Measurements from ENCODE around the gene STK4.

Gene STK4

DNA sequence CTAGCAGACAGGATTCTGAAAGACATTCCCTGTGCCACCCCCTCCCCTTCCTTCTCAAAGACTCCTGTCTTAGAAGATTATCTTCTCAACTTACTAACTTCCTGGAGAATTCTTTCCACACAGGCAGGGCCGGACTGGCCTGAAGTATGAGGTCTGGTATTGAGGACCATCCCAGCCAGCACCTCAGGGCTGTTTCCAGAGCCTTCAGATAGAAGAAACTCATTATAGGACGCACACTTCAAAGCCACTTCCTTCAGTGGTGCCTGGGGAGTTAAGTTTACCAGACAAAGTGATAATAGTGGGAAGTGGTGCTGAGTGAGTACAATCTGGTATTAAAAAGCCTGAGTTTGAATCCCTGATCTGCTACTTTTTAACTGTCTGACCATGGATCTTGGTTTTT, 119.0 kb downstream of the STK4 start:
- no peak for DNase-seq (ENCODE audit: low read depth, low spot score)

DNA sequence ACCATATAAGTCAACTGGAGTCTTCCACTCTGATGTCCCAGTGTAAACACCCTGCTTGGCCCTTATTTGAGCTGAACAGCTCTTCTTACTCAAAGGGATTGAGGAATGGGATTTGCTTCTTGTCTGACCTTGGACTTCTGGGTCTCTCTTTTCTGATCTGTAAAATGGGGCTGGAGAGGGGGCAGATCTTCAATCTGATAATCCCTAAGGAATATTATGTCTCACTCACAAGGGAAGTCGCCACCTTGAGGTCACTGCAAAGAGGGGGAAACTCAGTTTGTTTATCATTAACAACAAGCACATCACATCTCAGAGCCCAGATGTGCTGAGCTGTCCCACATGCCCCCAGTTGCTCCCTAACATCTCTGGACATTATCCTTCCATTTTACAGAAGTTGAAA, 119.6 kb downstream of the STK4 start:
- DNase-seq (ENCODE audit: low read depth, low spot score) = no peak

DNA sequence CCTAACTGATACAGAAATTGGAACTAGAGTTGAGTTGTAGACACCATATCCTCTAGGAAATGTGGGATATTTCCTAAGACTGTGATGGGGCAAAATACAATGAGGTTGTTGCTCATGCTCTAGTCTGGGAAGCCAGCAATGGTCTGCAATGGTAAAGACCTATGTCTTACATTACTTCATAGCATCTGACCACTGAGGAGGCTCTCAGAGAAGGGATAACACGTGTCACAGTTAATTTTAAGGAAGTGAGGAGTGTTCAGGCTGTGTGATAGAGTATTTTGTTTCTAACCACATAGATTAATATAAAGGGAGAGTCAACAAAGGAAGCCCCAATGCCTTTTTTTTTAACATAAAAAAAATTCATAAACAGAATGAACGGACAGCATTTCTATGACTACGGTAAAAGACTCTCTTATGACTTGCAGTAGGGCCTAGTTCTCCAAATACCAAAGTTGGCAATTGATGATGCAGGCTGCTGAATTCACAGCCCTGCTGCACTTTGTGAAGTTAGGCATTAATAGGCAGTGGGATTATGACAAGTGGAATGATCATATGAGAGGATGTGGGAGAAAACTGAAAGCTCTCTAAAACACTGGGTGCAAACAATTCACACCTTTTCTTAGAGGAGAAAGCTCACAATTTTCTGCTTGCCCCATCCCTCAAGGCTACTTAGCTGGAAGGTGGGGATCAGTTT, 120.9 kb downstream of the STK4 start:
- no peak for DNase-seq (ENCODE audit: low read depth, low spot score)

DNA sequence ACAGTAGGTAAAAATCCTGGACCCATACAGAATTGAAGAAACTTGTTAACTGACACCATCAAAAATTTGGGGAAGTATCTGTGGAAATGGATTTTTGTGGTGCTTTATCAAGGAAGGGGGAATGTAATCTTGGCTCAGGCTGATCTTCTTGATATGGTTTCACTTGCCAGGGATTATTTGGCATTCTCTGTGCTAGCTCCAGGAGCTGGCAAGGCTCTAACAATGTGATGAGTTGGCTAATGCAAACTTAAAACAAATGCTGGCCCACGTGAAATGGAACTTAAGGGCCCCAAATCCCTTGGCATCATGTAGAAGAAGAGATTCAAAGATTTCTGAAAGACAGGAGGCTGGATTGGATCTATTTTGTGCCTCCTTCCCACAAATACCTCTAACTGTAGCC, 121.5 kb downstream of the STK4 start:
- DNase-seq (ENCODE audit: low read depth, low spot score) = no peak

DNA sequence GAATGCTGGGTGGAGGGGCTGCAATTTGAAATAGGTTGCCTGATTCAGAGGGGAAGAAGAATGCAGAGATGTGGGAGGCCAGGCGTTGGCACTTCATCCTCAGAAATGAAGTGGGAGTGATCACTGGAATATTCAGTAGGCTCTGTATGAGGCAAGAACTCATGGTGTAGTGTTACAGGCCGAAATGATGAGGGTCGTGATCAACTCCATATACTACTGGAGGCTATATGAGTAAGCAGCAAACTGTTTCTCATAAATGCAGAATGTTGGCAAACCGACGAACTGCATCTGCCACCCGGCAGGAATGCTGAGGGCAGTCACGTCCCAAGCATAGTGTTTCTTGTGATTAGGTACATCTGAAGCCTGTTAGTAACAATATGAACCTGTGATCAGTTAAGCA, 121.9 kb downstream of the STK4 start:
- no peak for DNase-seq (ENCODE audit: low read depth, low spot score)

DNA sequence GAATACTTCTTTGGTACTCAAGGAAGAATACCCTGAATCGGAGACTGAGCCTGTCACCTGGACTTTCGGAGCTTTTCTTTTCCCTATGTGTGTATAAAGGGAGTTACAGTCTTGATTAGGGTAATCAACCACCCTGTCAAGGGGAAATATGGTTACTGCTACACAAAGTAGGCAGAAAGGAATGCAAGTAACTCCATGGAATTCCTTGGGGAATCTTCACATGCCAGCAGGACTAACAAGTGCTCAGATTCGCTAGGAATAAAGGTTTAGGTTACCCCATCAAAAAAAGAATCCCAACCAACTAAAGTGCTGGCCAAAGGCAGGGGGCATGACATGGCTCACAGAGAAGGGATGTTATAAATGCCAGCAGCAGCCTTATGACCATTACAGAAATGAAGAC, 124.2 kb downstream of the STK4 start:
- DNase-seq (ENCODE audit: low read depth, low spot score) = no peak

DNA sequence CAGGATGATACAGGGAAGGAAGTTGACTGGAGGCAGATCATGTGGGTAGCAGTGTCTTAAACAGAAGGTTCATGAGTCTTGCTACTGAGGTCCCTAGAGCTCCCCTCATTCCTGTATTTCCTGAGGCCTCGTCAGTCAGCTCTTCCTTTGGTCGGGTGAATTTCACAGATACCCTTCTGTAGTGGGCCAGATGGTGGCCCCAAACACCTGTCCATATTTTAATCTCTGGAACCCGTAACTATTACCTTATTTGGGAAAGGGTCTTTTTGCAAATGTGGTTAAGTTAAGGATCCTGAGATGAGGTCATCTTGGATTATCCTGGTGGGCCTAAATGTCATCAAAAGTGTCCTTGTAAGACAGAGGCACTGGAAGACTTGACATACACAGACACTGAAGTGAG, 125.1 kb downstream of the STK4 start:
- no peak for DNase-seq (ENCODE audit: low read depth, low spot score)

DNA sequence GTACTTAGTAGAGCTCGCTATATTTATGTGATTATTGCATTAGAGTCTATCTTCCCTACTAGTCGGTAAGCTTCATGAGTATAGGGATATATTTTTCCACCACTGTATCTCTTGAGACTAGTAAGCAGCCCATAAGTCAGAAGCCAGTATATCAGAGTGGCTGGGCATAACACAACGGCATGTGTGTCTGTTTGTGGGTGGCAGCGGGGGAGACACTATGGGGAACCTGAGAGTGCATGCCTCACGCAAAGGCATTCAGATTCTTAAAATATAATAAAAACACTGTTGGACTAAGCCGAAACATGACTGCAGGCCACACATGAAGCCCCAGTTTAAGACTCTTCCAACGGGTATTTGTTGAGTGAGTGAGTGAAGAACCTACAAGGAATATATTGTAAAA, 126.6 kb downstream of the STK4 start:
- DNase-seq (ENCODE audit: low read depth, low spot score) = no peak

DNA sequence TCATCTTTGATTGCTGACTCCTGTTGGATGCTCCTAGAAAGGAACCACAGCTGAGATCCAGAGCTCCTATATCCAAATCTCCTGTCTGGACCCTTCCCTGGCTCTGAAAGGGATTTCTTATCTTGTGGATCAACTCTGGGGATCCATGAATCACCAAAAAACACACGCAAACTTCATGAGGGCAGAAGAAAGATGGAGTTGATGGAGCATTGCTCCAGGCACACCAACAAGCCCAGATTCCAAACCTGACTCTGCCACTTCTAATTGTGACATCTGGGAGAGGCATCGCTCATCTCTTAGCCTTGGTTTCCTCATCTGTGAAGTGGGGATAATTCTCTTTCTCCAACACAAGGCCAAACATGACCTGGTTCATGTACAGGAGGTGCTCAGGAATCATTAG, 127.9 kb downstream of the STK4 start:
- no peak for DNase-seq (ENCODE audit: low read depth, low spot score)

DNA sequence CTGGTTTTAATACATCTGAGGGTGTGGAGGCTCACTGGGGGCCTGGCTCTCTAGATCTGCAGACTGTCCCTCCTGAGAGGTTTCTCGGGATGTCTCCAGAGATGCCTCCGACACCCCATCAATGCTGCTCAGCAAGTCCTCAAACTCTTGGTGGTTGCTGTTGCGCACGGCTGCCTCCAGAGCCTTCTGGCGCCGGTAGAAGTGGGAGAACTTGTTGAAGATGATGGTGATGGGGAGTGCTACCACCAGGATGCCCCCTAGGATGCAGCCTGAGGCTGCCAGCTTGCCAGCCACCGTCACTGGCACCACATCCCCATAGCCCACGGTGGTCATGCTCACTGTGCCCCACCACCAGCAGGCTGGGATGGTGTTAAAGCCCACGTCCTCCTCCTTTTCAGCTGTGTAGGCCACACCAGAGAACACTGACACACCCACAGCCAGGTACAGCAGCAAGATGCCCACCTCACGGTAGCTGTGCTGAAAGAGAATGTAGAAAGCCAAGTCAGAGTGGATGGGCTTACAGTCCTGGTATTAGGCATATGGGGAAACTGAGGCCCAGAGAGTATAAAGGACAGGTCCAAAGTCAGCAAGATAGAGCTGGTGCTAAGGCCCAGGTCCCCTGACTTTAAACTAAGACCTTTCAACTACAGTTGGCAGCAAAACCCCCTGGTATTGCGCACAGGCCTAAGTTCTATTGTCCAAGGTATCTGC, 128.7 kb downstream of the STK4 start:
- no peak for DNase-seq (ENCODE audit: low read depth, low spot score)

DNA sequence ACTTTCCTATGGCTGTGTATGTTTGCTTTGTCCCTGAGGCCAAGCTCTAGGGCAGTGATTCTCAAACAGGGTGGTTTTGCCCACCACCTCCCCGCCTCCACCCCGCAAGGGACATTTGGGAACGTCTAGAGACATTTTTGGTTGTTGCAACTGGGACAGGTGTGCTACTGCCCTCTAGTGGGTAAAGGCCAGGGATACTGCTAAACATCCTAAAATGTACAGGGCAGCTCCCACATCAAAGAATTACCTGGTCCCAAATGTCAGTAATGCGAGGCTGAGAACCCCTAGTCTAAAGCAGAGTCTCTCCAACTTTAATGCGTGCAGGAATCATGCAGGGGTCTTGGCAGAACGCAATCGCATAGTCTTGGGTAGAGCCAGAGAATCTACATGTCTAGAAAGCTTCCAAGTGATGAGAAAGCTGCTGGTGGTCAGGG, 129.5 kb downstream of the STK4 start:
- DNase-seq (ENCODE audit: low read depth, low spot score) = peak; percentile 32

DNA sequence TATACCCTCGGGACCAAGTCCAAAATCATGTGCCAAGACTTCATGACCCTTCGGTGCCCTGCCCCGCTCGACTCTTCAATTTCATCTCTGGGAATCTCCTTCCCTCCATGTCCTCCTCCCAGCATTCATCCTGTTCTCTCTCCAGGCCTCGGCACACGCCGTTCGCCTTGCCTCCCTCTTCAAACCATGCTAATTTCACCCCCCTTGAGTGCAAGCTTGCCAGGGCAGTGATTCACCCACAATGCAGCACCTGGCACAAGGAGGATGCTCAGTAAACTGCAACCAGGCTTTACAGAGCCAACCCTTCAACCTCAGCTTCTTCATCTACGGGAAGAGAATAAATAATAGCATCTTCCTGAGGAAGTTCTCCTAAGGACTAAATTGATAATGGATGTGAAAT, 130.5 kb downstream of the STK4 start:
- no peak for DNase-seq (ENCODE audit: low read depth, low spot score)

DNA sequence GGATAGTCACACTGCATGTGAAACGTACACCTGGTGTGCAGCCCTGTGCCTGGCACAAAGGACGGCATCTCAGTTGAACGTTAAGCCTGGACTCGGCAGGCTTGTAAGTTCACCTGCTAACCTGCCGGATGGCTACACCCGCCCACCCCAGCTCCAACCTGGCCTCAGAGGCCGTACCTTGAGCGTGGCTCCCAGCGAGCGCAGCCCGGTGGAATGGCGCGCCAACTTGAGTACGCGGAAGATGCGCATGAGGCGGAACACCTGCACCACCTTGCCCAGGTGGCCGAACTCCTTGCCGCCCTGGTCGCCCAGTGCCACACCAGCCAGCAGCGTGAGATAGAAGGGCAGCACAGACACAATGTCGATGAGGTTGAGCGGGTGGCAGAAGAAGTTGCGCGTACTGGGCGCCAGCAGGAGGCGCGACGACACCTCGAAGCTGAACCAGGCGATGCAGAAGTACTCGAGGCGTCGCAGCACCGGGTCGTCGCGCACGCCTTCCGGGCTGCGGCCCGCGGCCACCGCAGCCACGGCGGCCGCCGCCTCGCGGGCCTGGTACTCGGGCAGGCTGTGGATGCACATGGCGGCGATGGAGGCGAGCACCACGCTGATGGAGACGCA, 131.3 kb downstream of the STK4 start:
- no peak for DNase-seq (ENCODE audit: low read depth, low spot score)

DNA sequence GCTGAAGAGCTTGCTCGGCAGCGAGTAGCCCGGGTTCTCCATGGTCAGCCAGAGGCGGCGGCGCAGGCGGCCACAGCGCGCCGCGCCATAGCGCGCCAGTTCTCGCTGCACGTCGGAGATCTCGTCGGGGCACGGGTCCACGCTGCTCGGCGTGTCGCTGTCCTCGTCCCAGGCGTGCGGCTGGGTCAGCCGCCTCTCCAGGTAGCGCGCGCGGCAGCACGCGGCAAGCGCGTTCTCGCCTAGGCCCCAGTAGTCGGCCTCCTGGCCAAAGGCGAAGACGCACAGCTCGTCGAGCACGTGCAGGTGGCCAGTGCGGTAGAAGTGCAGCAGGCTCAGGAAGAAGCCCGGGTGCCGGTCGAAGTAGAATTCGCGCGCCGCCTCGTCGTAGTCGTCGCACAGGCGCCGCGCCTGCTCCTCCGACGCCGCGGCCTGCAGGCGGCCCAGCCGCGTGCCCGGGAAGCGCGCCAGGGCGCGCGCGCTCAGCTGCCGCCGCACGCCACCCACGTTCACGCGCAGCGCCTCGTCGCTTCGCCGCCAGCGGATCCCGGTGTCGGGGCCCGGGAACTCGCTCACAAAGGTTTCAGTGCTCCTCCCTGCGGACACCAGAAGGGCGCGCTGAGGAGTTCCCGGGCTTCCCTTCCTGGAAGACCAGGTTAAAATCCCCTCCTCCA, 131.9 kb downstream of the STK4 start:
- DNase-seq (ENCODE audit: low read depth, low spot score) = no peak

DNA sequence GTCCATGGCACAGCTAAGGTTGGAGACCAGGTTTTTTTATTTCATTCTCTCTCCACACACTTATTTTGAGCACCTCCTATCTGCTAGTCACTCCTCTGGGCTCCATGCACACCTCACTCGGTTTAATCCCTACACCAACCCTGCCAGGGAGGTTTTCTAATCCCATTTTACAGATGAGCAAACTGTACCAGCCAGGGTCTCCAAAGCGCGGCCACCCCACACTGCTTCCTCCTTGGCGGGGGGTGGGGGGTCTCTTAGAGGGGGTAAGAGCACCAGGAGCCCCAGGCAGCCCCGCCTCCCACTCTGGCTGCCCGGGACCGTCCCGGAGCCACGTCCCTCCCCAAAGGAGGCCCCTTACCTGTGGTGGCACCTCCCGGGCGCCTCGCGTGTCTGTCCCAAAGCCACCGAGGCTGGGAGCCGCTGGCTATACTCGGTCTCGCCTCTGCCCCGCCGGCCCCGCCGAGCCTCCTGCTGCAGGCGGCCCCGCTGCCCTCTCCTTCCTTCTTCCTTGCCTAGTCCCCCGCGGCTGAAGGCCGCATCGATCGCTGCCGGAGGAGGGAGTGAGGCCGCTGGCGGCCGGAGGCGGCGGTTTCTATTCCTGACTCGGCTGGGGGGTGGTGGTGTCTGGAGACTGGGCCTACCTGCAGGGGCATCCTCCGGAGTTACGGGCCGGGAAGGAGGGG, 134.4 kb downstream of the STK4 start, which contains the start of gene KCNS1:
Gene KCNS1, minus strand, starts transcription at position 565 of the 683 bp plus-strand sequence. CDS start 1,891 bp downstream, outside the sequence.
- DNase-seq (ENCODE audit: low read depth, low spot score) = no peak

DNA sequence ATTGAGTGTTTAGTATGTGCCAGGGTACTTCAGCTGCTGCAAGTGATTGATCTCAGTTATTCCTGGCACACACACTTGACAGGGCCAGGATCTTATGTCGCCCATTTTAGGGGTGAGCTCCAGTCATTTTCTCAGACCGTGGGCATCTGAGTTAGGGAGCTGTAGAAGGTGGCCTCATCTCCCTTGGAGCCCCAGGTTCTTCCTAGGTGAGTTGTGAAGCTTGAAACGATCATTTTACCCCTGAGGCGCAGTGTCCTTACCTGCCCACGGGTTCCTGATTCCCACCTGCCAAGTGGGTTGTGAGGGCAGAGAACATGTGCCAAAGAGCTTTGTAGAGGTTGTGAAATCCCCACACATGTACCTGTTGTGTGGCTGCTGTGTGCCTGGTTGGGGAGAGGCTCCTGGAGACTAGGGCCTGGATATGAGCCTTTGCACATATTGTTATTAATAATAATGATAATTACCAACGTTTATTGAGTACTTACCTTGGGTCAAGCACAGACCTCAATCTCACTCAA, 135.1 kb downstream of the STK4 start:
- no peak for DNase-seq (ENCODE audit: low read depth, low spot score)

DNA sequence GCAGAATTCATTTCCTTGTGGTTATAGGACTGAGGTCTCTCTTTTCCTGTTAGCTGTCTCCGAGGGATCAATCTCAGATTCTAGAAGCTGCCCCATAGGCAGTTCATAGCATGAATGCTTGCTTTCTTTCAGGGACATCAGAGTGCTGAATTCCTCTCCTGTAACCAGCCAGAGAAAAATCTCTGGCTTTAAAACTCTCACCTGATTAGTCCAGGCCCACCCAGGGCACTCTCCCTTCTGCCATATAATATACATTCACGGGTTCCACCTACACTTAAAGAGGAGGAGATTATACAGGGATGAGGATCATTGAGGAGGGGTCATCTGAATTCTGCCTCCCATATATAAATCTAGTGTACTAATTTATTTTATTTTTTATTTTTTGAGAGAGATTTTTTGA, 136.8 kb downstream of the STK4 start:
- DNase-seq (ENCODE audit: low read depth, low spot score) = no peak

DNA sequence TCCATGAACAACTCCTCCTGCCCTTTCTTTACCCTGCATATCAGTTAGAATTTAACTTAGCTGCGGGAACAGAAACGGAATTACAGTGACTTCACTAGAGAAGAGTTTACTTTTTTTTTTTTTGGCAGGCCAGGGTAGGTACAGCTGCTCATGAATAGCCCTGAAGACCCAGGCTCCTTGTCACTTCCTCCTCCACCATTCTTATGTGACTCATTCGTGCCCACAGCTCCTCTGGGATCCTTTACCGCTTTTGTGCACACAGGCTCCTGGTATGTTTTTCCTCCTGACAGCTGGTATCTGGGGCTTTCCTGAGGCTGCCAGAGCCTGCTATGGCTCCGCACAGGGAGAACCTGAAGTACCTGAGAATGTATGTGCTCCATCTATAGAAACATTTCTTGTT, 138.5 kb downstream of the STK4 start:
- no peak for DNase-seq (ENCODE audit: low read depth, low spot score)

DNA sequence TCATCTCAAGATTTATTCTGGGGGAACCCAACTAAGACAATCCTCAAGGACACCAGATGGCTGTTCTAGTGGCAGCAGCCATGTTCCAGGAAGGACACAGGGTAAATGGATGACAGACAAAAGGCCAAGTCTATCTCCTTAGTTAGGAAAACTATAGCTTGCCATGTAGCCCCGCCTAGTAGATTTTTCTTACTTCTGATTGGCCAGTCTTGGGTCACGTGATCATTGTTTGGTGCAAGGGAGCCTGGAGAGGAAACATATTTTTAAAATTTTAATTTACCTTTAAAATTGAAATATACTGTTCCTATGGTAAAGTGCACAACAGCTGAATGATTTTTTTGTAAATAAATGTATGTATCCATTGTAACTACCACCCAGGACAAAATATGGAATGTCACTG, 139.0 kb downstream of the STK4 start:
- DNase-seq (ENCODE audit: low read depth, low spot score) = no peak

DNA sequence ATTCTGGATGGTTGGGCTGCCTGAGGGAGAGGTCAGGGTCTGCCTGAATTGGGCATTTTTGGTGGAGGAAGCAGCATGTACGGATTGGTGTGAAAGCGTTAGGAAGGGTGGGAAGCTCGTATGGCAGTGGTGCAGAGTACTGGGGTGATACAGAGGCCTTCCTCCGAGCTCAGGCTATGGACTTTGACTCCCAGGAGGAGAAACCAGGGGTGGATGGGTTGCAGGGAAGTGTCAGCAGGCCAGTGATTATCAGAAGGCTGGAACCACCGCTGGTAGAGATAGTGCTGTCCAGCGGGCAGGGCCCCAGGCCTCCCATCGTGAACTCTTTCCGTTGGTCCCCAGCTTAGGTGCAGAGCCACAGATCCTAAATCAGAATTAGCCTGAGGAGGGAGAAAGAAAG, 143.3 kb downstream of the STK4 start:
- no peak for DNase-seq (ENCODE audit: low read depth, low spot score)

DNA sequence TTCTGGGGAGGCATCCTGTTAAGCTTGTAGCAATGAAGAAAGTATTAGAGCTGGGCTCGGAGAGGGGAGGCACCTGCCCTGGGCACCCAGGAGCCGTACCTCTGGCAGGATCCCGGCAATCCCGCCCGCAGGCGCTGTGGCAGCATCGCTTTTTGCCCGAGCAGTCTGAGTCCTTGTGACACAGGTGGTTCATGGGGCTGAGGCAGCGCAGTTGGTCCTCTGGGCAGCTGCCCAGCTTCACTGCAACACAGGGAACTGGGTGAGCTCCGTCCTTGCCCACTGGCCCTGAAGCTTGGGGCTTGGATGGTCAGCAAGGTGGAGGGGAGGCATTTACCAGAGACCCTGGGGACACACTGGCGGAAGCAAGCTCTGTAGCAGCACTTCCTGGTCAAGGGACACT, 144.0 kb downstream of the STK4 start:
- no peak for DNase-seq (ENCODE audit: low read depth, low spot score)

DNA sequence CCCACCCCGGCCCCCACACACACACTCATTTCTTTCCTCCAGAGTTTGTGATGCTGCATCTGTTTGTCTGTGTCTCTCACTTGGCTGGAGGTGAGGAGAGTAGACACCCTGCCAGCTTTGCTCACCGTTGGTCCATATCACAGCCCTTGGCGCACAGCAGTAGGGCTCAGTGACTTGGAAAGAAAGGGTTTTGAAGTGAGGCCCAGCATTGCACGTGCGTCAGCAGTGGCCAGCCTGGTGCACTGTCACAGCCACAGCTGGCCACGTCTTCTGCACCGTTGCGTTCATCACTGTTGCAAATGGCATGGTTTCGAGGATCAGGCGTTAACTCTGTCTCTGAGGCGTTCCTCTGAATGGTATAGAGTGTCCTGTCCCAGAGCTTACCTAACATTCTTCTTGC, 145.0 kb downstream of the STK4 start:
- DNase-seq (ENCODE audit: low read depth, low spot score) = no peak

Measured in activated naive CD8-positive, alpha-beta T cell treated with anti-CD3 and anti-CD28 coated beads, Interleukin-2, amount 50 U/mL, for 16 hours (primary cell).